GM18873 (cell line): ENCODE data around the gene CPNE2.

Source experiments
- ATAC-seq: cut with Tn5 transposase; IDR thresholded peaks from one replicate; pipeline ENCODE4 v1.9.1; 2021; ENCODE audit warnings: mild to moderate bottlenecking, moderate library complexity, moderate number of reproducible peaks; ENCODE audit not compliant: unreplicated experiment, low FRiP score

The CPNE2 gene

DNA sequence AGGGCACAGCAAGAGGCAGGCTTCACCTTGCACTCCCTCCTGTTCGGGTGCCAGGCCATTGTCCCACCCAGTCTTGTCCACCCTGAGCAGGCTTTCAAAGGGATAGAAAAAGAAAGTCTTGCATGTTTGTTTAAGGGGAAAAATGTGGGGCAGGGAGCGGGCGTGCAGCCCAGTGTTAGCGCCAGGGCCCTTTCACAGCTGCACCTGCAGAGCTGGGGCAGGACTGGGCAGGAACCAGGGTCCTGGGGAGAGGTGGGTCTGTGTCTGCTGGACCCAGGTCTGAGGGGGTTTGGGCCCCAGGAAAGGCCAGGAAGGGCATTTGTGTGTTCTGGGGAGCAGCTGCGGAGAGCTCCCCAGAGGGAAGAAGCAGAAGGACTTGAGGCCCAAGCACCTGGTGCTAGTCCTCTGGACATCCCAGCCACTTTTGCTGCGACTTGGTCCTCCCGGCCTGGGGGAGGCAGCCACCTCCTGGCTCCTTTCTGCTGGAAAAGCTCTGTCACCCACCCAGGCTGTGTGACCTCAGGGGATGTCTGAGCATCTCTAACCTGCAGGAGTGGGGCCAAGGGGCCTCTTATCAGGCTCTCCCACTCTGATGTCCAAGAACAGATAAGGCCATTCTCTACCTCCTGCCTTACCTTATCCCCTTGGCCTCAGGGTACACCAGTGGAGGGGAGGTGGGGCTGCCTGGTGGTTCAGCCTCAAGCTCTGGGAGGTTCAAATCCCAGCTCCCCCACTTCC is 48.7 kb downstream of the CPNE2 start:
- ATAC-seq, result no peak

DNA sequence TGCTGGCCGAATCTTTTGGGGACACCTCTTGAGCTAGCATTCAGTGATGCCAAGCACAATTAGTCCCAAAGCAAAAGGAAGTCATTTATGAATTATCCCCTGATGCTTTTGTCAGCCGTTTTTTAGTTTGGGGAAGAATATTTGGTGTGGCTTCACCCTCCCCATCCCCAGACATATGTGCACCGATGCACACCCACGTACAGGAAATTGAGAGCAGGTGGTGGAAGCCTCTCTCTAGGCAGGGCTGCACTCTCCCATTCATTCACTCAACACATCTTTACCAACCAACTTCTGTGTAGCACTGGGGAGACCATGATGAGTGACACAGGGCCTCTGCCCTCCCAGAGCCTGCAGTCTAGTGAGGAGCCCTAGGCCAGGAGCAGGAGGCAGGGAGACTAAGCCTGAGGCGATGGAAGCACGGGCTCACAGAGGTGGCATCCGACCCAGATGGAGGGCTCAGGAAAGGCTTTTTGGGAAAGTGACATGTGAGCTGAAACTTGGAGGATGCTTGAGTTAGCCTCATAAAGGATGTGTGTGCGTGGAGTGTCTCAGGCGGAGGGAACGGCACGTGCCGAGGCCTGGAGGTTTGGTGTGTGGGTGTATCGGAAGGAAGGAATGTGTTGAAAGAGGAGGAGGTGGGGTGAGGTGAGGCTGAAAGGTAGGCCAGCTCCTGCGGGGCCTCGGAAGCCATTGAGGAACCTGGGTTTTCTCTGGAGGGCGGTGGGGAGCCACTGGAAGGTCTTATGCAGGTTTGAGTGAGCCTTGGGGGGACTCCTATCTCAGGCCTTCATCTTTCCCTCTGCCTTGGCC is 49.6 kb downstream of the CPNE2 start:
- no peak for ATAC-seq

GRCh38 chr16:57143149-57143921 is 51.0 kb downstream of the CPNE2 start:
- no peak for ATAC-seq

GRCh38 chr16:57144027-57144426 is 51.6 kb downstream of the CPNE2 start:
- ATAC-seq, result no peak

DNA sequence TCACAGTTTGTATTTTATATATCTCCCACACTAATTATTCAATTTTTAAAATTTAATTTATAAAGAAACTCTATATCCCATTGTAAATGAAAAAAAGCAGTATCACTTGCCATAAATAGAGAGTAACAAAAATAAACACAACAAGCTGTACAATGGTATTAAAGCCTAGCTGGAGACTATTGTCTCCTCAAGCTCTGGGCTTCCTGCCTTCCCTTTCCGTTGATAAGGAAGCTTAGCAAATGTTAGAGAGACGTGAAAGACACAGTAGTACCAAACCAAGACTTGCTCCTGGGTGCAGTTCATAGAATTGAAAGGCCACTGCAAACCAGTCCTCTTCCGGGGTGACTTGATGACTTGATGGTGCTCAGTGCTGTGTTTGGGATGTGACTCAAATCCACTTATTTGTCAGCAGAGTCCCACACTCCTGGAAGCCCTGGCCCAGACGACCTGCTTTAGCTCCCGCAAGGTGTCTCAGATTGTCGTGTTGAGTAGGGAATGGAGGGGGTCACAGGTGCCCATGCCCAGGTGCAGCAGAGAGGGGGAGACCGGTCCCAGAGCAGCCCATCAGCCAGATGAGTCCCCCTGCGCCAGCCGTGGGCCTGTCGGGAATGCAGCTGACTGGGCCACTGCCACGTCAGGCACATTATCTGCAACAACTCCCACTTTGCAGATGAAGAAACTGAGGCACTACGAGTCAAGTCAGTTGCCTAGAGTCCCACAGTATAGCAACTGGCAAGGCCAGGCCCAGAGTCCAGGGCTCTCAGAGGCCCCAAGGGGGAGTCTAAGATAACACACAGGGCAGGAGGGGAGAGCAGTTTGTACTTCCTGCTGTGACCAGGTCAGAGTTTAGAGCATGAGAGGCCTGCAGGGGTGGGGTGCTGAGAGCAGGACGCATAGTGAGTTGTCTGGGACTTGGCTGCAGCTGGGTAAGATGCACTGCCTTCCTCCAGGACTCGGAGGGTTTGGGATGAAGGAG is 53.0 kb downstream of the CPNE2 start:
- no peak for ATAC-seq

- ATAC-seq, result no peak
These were observed 53.8 kb downstream of the CPNE2 start for GRCh38 chr16:57146040-57146647.

- ATAC-seq, result no peak
These were observed 54.4 kb downstream of the CPNE2 start for GRCh38 chr16:57146735-57147134.

GRCh38 chr16:57147381-57148221 is 55.2 kb downstream of the CPNE2 start:
- no peak for ATAC-seq

DNA sequence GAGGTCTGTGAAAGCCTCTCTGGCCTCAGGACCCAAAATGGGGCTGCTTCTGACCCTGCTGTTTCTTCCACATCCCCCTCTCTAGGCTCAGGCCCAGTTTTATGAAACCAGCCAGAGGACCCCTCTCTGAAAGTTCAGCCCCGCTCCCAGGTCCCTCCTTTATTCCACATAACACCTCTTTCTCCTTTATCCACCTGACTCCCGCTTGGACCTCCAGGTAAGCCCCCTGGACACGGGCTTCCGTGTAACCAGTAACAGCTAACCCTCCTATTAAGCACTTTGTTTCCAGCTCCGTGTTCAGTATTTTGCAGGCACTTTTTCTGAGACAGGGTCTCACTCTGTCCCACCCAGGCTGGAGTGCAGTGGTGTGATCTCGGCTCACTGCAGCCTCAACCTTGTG is 56.1 kb downstream of the CPNE2 start:
- ATAC-seq, result no peak

DNA sequence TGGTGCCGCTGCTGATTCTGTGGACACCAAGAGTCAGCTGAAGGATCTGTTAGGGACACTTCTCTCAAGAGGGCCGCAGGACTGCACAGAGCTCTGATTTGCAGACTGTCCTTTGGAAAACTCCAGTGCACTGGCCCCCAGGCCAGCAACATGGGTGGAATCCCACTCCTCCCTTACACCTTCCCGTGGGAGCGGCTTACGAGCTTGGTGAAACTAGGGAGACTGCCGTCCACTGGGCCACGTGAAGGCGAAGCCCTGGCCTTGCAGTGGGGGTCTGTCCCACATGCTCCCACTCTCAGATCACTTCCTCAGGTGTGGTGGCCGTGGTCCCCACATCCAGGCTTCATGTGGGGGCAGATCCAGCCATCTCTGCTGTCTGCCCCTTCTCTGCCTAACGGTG is 57.0 kb downstream of the CPNE2 start:
- no peak for ATAC-seq

DNA sequence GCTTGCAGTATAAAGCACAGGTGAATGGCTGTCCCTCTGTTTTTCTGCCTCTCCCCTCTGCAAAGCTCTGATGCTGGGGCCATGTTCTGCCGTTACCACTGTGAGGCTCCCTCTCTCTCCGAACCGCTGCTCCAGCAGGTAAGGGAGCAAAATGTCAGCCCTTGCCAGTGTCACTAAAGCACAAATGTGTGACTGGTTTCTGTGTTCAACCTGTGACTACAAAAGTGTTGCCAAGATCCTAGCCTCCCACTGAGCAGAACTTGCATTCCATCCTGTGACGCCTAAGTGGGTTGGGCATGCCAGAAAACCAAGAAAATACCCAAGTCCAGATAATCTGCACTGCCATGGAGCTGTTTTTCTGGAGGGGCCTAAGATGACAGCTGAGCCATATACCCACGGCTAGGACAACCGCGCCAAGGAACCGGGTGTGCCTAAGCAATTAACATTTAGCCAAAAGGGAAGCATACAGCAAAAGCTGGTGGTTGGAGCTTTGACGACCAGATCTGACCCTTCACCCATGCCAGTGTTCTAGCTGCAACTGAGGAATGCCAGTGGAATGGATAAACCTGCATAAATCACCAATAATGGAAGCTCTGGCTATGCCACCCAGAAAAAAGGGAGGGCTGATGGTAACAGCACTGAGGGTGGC is 58.4 kb downstream of the CPNE2 start:
- no peak for ATAC-seq

DNA sequence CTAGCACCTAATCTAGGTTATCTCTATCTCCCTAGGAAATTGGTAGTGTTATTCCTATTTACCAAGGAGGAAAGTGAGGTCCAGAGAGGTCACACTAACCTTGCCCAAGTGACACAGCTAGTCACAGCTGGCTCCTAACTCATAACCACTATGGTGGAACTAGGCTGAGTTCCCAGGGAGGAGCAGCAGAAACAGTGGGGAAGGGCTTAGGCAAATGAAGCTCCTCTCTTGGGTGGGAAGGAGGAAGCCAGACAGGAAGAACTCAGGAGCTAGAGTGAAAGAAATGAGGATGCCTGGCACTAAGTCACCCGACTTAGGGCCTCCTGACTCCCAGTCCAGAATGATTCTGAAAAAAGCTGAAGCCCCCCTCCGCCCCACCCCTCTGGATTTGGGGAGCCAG is 59.0 kb downstream of the CPNE2 start:
- no peak for ATAC-seq

DNA sequence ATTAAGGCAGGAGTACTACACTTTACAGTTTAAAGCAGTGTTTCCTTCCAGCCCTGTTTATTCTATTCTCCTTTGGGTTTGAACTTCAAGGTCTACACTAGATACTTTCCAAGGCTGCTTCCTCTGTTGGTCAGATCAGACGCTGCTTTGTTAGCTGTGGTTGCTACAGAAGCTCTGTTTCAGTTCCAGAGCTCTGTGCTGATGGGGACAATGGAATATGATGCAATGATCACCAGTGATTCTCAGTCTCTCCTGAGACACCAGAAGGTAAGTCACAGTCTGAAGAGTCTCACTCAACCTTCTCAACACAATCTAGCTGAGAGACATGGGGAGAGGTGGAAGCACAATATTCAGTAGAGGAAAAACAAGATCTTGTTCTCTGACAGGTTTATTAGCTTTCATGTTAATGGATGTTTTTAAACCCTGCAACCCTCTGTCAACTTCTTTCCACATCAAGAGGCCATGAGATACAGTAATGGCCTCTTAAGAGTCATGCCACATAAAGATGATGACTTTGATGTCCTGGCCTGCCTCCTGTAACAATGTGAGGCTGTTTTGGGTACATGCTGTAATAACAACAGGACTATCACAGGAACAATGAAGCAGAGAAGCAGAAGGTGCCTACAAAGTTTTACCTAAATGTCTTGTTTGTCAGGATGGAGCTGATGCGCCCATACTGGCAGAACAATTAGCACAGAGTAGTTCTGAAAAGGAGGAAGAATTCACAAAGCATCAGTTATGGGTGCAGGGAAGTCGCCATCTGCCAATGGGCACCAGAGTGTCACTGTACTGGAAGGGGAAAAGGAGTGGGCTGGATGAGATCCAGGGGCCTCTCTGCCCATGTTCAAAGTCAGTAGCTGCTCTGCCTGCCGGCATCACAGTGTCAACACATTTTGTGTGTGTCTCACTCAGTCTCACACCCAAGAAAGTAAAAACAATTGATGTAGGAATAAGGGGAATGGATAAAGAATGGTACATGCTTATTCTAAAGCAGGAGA is 60.0 kb downstream of the CPNE2 start:
- no peak for ATAC-seq

DNA sequence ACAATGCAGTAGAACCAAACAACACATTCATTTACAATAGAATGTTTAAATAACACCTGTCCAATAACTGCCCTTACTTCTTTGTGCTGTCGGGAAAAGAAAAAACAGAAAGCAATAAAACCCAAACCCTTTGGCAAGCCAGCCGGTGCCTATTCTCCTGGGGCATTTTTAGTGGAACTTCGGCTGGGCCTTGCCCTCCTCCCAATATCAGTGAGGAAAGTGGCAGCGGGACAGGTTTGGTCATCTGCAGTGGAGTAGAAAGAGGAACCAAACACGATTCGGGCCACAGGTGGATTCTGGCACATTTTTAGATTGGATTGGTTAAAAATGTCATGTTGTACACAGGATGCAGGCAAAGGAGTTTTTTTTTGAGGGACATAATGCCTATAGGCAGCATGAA is 61.5 kb downstream of the CPNE2 start:
- ATAC-seq, result no peak

- no peak for ATAC-seq
These were observed 63.4 kb downstream of the CPNE2 start for GRCh38 chr16:57155702-57156350.

GRCh38 chr16:57156351-57156703 is 63.9 kb downstream of the CPNE2 start:
- ATAC-seq, result no peak

DNA sequence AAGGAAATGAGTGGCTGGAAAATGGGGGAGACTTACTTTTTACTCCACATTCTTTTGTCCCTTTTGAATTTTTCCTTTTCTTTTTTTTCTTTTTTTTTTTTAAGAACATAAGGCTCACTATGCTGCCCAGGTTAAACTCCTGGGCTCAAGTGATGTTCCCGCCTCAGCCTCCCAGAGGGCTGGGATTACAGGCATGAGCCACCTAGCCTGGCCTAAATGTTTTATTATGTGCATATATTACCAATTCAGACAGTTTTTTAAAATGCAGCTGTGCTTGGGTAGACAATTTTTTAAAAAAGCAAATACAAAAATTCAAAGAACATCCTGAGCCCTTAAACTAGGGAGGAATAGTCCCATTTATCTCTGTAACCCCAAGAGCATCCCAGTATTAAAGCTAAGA is 65.2 kb downstream of the CPNE2 start:
- no peak for ATAC-seq
